H9 (cell line): ENCODE measurements around the gene LRP1B. TPM values are rescaled to one million over a fixed set of nuclear protein-coding genes. Genes with fewer than 3 reads are reported as not detected.

Experiments
- DNase-seq: peaks from one replicate; pipeline ENCODE4 v3.0.0-alpha.2; 2017
- H2AFZ ChIP-seq: one replicate; pipeline ENCODE4 v1.6.1; 2013; ENCODE audit warnings: mild to moderate bottlenecking, low read length, control low read depth, moderate library complexity
- H2AK5ac ChIP-seq: 2 replicates; pipeline ENCODE4 v1.6.1; 2013; ENCODE audit warnings: low read length, control low read depth, mixed read lengths; ENCODE audit not compliant: insufficient read length
- H2BK120ac ChIP-seq: one replicate; pipeline ENCODE4 v1.6.1; 2013; ENCODE audit warnings: low read depth, mild to moderate bottlenecking, low read length, control low read depth, inconsistent platforms; ENCODE audit not compliant: poor library complexity, severe bottlenecking
- H2BK12ac ChIP-seq: 2 replicates; pipeline ENCODE4 v1.6.1; 2013; ENCODE audit warnings: low read length, control low read depth, mixed read lengths, low read depth; ENCODE audit not compliant: insufficient read length
- H2BK15ac ChIP-seq: 2 replicates; pipeline ENCODE4 v1.6.1; 2013; ENCODE audit warnings: low read depth, low read length, control low read depth
- H2BK20ac ChIP-seq: one replicate; pipeline ENCODE4 v1.6.1; 2013; ENCODE audit warnings: low read depth, mild to moderate bottlenecking, low read length, control low read depth, inconsistent platforms; ENCODE audit not compliant: poor library complexity, severe bottlenecking
- H2BK5ac ChIP-seq: 2 replicates; pipeline ENCODE4 v1.6.1; 2013; ENCODE audit warnings: low read length, control low read depth, mixed read lengths; ENCODE audit not compliant: insufficient read length
- H3K14ac ChIP-seq: 2 replicates; pipeline ENCODE4 v1.6.1; 2013; ENCODE audit warnings: low read length, control low read depth; ENCODE audit not compliant: insufficient read depth
- H3K18ac ChIP-seq: 2 replicates; pipeline ENCODE4 v1.6.1; 2013; ENCODE audit warnings: low read depth, mild to moderate bottlenecking, mixed read lengths, low read length, control low read depth; ENCODE audit not compliant: insufficient read length
- H3K23ac ChIP-seq: 2 replicates; pipeline ENCODE4 v1.6.1; 2013; ENCODE audit warnings: low read length, control low read depth, mixed read lengths, low read depth; ENCODE audit not compliant: insufficient read length
- H3K23me2 ChIP-seq: 2 replicates; pipeline ENCODE4 v1.6.1; 2013; ENCODE audit warnings: low read depth, mild to moderate bottlenecking, mixed read lengths, low read length, control low read depth; ENCODE audit not compliant: insufficient read length, poor library complexity, severe bottlenecking
- H3K27ac ChIP-seq: 2 replicates; pipeline ENCODE4 v1.5.1; 2013; ENCODE audit warnings: low read length, control low read depth, mixed read lengths, low read depth; ENCODE audit not compliant: insufficient read length
- H3K27me3 ChIP-seq: 2 replicates; pipeline ENCODE4 v1.6.1; 2013; ENCODE audit warnings: low read length, control low read depth, inconsistent platforms; ENCODE audit not compliant: insufficient read depth
- H3K4ac ChIP-seq: 2 replicates; pipeline ENCODE4 v1.6.1; 2013; ENCODE audit warnings: low read depth, mild to moderate bottlenecking, control low read depth, inconsistent platforms, low read length, moderate library complexity
- H3K4me1 ChIP-seq: 2 replicates; pipeline ENCODE4 v1.6.1; 2013; ENCODE audit warnings: low read length, control low read depth, inconsistent platforms; ENCODE audit not compliant: insufficient read depth
- H3K4me2 ChIP-seq: 2 replicates; pipeline ENCODE4 v1.6.1; 2013; ENCODE audit warnings: low read length, control low read depth, mixed read lengths; ENCODE audit not compliant: insufficient read length, insufficient read depth
- H3K56ac ChIP-seq: 2 replicates; pipeline ENCODE4 v1.6.1; 2013; ENCODE audit warnings: low read depth, mild to moderate bottlenecking, mixed read lengths, low read length, control low read depth; ENCODE audit not compliant: insufficient read length
- H3K79me1 ChIP-seq: 2 replicates; pipeline ENCODE4 v1.6.1; 2013; ENCODE audit warnings: low read depth, mild to moderate bottlenecking, moderate library complexity, low read length, control low read depth, inconsistent platforms; ENCODE audit not compliant: insufficient read depth, poor library complexity, severe bottlenecking
- H3K79me2 ChIP-seq: 2 replicates; pipeline ENCODE4 v1.6.1; 2013; ENCODE audit warnings: low read length, control low read depth, inconsistent platforms; ENCODE audit not compliant: insufficient read depth
- H3K9ac ChIP-seq: 2 replicates; pipeline ENCODE4 v1.6.1; 2013; ENCODE audit warnings: low read length, control low read depth, mixed read lengths; ENCODE audit not compliant: insufficient read length; ENCODE audit errors: extremely low read depth
- H3K9me3 ChIP-seq: one replicate; pipeline ENCODE4 v1.6.1; 2013; ENCODE audit warnings: low read depth, low read length, inconsistent platforms; ENCODE audit not compliant: control insufficient read depth
- H3T11ph ChIP-seq: one replicate; pipeline ENCODE4 v1.6.1; 2013; ENCODE audit warnings: mild to moderate bottlenecking, low read length, control low read depth, inconsistent platforms
- H4K20me1 ChIP-seq: one replicate; pipeline ENCODE4 v1.6.1; 2013; ENCODE audit not compliant: control insufficient read depth, insufficient read length, insufficient read depth
- H4K5ac ChIP-seq: 2 replicates; pipeline ENCODE4 v1.6.1; 2013; ENCODE audit warnings: low read depth, mild to moderate bottlenecking, mixed read lengths, low read length, control low read depth; ENCODE audit not compliant: insufficient read length
- H4K8ac ChIP-seq: replicated peaks from 2 replicates; pipeline ENCODE4 v1.6.1; 2013; ENCODE audit warnings: low read length, control low read depth, mixed read lengths, low read depth; ENCODE audit not compliant: insufficient read length
- H4K91ac ChIP-seq: 2 replicates; pipeline ENCODE4 v1.6.1; 2013; ENCODE audit warnings: low read depth, mild to moderate bottlenecking, moderate library complexity, mixed read lengths, low read length, control low read depth; ENCODE audit not compliant: insufficient read length
- H3K27ac Mint-ChIP-seq, 3 experiments: 2 replicates in 2 of 3; 3 replicates in 1 of 3; pipeline ENCODE4 v1.8.0; 2020 to 2021; ENCODE audit warnings: mixed read lengths in 3 of 3, mild to moderate bottlenecking in 1 of 3, moderate library complexity in 1 of 3
- H3K27me3 Mint-ChIP-seq: 2 replicates; pipeline ENCODE4 v1.8.0; 2021; ENCODE audit warnings: low read depth, mild to moderate bottlenecking, moderate library complexity, mixed read lengths
- H3K36me3 Mint-ChIP-seq, 3 experiments: 2 replicates in 2 of 3; 3 replicates in 1 of 3; pipeline ENCODE4 v1.8.0; 2020 to 2021; ENCODE audit warnings: low read depth in 3 of 3, mixed read lengths in 3 of 3; ENCODE audit not compliant: insufficient read depth in 1 of 3
- H3K4me1 Mint-ChIP-seq, 2 experiments: 2 replicates each; pipeline ENCODE4 v1.8.0; 2020; ENCODE audit warnings: mixed read lengths in 2 of 2
- H3K4me3 Mint-ChIP-seq, 2 experiments: 2 replicates in 1 of 2; 3 replicates in 1 of 2; pipeline ENCODE4 v1.8.0; 2020 to 2021; ENCODE audit warnings: mild to moderate bottlenecking in 2 of 2, mixed read lengths in 2 of 2, moderate library complexity in 1 of 2
- H3K9me3 Mint-ChIP-seq, 2 experiments: 2 replicates in 1 of 2; 3 replicates in 1 of 2; pipeline ENCODE4 v1.8.0; 2020; ENCODE audit warnings: mild to moderate bottlenecking in 2 of 2, mixed read lengths in 2 of 2, moderate library complexity in 1 of 2
- CTCF ChIP-seq: fragments of 200-600 bp; sonication (generic); conservative IDR thresholded peaks from 3 replicates; pipeline ENCODE4 v1.8.0; 2021; ENCODE audit warnings: antibody characterized with exemption, mild to moderate bottlenecking
- WGBS: extraction: QIAGEN DNeasy Blood & Tissue Kit; methylation state at CpG from one replicate; pipeline ENCODE4 v1.1.7; 2013; ENCODE audit warnings: missing lambda C conversion rate, low lambda C conversion rate, mixed read lengths; ENCODE audit not compliant: insufficient read length; ENCODE audit errors: extremely low coverage; 5-methylcytosine and 5-hydroxymethylcytosine counted together
- total RNA-seq: library from RNA; stranded (reverse); gene quantifications from 2 replicates; pipeline ENCODE4 v1.2.1, GENCODE V29; 2021

Gene LRP1B
- total RNA-seq, 1 experiment from 2014 or later, result not detected

- Histone ChIP-seq H3K79me1 (no peaks in the 10 kb centered on the region), H3K27me3 (no peaks in the 10 kb centered on the region), H3K18ac (no peak overlapping the region), H3K4me1 (no peaks in the 10 kb centered on the region), H3K9me3 (no peaks in the 10 kb centered on the region), H2BK12ac (no peak overlapping the region), H4K91ac (no peak overlapping the region), H3K4ac (no peak overlapping the region), H4K5ac (no peak overlapping the region), H2BK20ac (no peak overlapping the region), H3K9ac (no peak overlapping the region), H2BK120ac (no peak overlapping the region), H2BK5ac (no peak overlapping the region), H4K20me1 (no peaks in the 10 kb centered on the region), H3K27ac (no peak overlapping the region), H2BK15ac (no peak overlapping the region), H2AFZ (no peak overlapping the region), H3K4me2 (no peak overlapping the region), H3K56ac (no peak overlapping the region), H3K14ac (no peak overlapping the region), H3K79me2 (no peaks in the 10 kb centered on the region), H4K8ac (no peak overlapping the region), H3K23ac (no peak overlapping the region), H3K23me2 (no peaks in the 10 kb centered on the region), H2AK5ac (no peak overlapping the region), H3T11ph (no peak overlapping the region)
- Mint-ChIP-seq H3K27me3 (no peaks in the 10 kb centered on the region), H3K27ac (peak overlapping the region in 1 of 3 experiments; percentile 24; a peak in 1 of 7 replicates), H3K4me3 (no peak overlapping the region), H3K4me1 (no peaks in the 10 kb centered on the region; a peak in 1 of 4 replicates), H3K36me3 (no peaks in the 10 kb centered on the region; a peak in 1 of 7 replicates), H3K9me3 (no peaks in the 10 kb centered on the region; a peak in 1 of 5 replicates)
- no CpG with 5 or more reads among the region's 7 CpGs for WGBS
- DNase-seq, result no peak
- no peak for TF ChIP-seq CTCF
Observed at GRCh38 chr2:140275427-140275826, 1855.4 kb downstream of the LRP1B start.
